GM20000 (cell line): ENCODE measurements around the gene C5orf24.
"Not testable (repeated sequence)": the region's sequence is repeated elsewhere in the genome, so short reads cannot be mapped to it uniquely, and the experiment has no call there.

Experiments
- DNase-seq: peaks from one replicate; pipeline ENCODE4 v3.0.0; 2012; ENCODE audit warnings: low spot score
- CTCF ChIP-seq: IDR thresholded peaks from 2 replicates; pipeline ENCODE4 v1.5.1; 2012; ENCODE audit warnings: mild to moderate bottlenecking, control low read depth; ENCODE audit errors: extremely low read depth, missing control alignments

C5orf24 gene

GRCh38 chr5:134819407-134819963, 26.3 kb upstream of the C5orf24 start:
- DNase-seq: no peak
- no peak for TF ChIP-seq CTCF

GRCh38 chr5:134821841-134822240, 23.9 kb upstream of the C5orf24 start:
- TF ChIP-seq CTCF: no peak
- DNase-seq: no peak

GRCh38 chr5:134824681-134825080, 21.1 kb upstream of the C5orf24 start:
- no peak for DNase-seq
- TF ChIP-seq CTCF: no peak

GRCh38 chr5:134825212-134825611, 20.6 kb upstream of the C5orf24 start:
- DNase-seq: no peak
- TF ChIP-seq CTCF: no peak

- no peak for TF ChIP-seq CTCF
- DNase-seq: no peak
Observed at GRCh38 chr5:134833340-134834032, 12.3 kb upstream of the C5orf24 start.

GRCh38 chr5:134835623-134836022, 10.1 kb upstream of the C5orf24 start:
- no peak for TF ChIP-seq CTCF
- DNase-seq: no peak

- no peak for TF ChIP-seq CTCF
Observed at GRCh38 chr5:134837530-134838181, 8.1 kb upstream of the C5orf24 start.

GRCh38 chr5:134838361-134838760, 7.4 kb upstream of the C5orf24 start:
- DNase-seq: not testable (repeated sequence)

More at GRCh38 chr5:134837530-134838181, 8.1 kb upstream of the C5orf24 start:
- DNase-seq: no peak
